PC-9 (cell line): ENCODE measurements around the gene GMDS. TPM values are rescaled to one million over a fixed set of nuclear protein-coding genes. Genes with fewer than 3 reads are reported as not detected.

Experiments
- BruUV-seq: library from RNA; stranded (reverse); fragments of 400-500 nt; replicated peaks from 2 replicates; lab custom pipeline; 2021; lab: Mats Ljungman, UMichigan
- CTCF ChIA-PET: fragments of 300-600 bp; sonication (Branson Sonifier 250); formaldehyde crosslinking; loops from one replicate; lab custom pipeline; 2022; ENCODE audit warnings: antibody characterized with exemption; lab: Charles Lee
- POLR2A ChIA-PET: fragments of 300-600 bp; sonication (Branson Sonifier 250); formaldehyde crosslinking; loops from one replicate; lab custom pipeline; 2022; ENCODE audit warnings: antibody characterized with exemption; ENCODE audit not compliant: unreplicated experiment; lab: Charles Lee
- DNase-seq, 2 experiments: peaks; one replicate each; pipeline versions ENCODE4 v3.0.0 to v3.0.0-alpha.2; 2015 to 2022; ENCODE audit warnings: mixed read lengths in 1 of 2
- H2AFZ ChIP-seq: fragments of 200-600 bp; sonication (generic); 2 replicates; pipeline ENCODE4 v1.8.1; 2017; ENCODE audit warnings: antibody characterized with exemption
- H3F3A ChIP-seq: fragments of 200-600 bp; sonication (generic); 2 replicates; pipeline ENCODE4 v1.8.1; 2017; ENCODE audit warnings: antibody characterized with exemption, mild to moderate bottlenecking, low read depth; ENCODE audit not compliant: insufficient read depth
- H3K27ac ChIP-seq: fragments of 200-600 bp; sonication (generic); 2 replicates; pipeline ENCODE4 v1.6.1; 2016; ENCODE audit warnings: mixed run types
- H3K27me3 ChIP-seq: fragments of 200-600 bp; sonication (generic); 2 replicates; pipeline ENCODE4 v1.6.1; 2016; ENCODE audit warnings: low read depth, mixed run types; ENCODE audit not compliant: insufficient read depth
- H3K36me3 ChIP-seq: fragments of 200-600 bp; sonication (generic); 2 replicates; pipeline ENCODE4 v1.6.1; 2016; ENCODE audit warnings: low read depth, mixed run types
- H3K4me1 ChIP-seq: fragments of 200-600 bp; sonication (generic); replicated peaks from 2 replicates; pipeline ENCODE4 v1.6.1; 2016; ENCODE audit warnings: mixed run types; ENCODE audit not compliant: insufficient read depth
- H3K4me2 ChIP-seq: fragments of 200-600 bp; sonication (generic); 2 replicates; pipeline ENCODE4 v1.6.1; 2017; ENCODE audit warnings: mixed run types
- H3K4me3 ChIP-seq: fragments of 200-600 bp; sonication (generic); 2 replicates; pipeline ENCODE4 v1.6.1; 2016; ENCODE audit warnings: mixed run types
- H3K79me2 ChIP-seq: fragments of 200-600 bp; sonication (generic); 2 replicates; pipeline ENCODE4 v1.6.1; 2017; ENCODE audit warnings: low read depth, mixed run types
- H3K9me2 ChIP-seq: fragments of 200-600 bp; sonication (generic); 2 replicates; pipeline ENCODE4 v1.8.1; 2017; ENCODE audit warnings: mild to moderate bottlenecking; ENCODE audit not compliant: insufficient read depth
- H3K9me3 ChIP-seq: fragments of 200-600 bp; sonication (generic); 2 replicates; pipeline ENCODE4 v1.8.1; 2016; ENCODE audit warnings: low read depth; ENCODE audit not compliant: insufficient read depth
- H4K20me1 ChIP-seq: fragments of 200-600 bp; sonication (generic); 2 replicates; pipeline ENCODE4 v1.8.1; 2017; ENCODE audit not compliant: insufficient read depth
- CTCF ChIP-seq: fragments of 200-600 bp; sonication (generic); conservative IDR thresholded peaks from 2 replicates; pipeline ENCODE4 v1.6.1; 2017; ENCODE audit warnings: mixed run types, antibody characterized with exemption, mild to moderate bottlenecking, moderate library complexity
- EZH2 ChIP-seq: fragments of 200-600 bp; sonication (generic); IDR thresholded peaks from 2 replicates; pipeline ENCODE4 v1.8.0; 2017; ENCODE audit warnings: antibody characterized with exemption, low read depth
- intact Hi-C: fragments of 100-400 bp; cut with micrococcal nuclease; formaldehyde crosslinking; loops from one replicate; pipeline ENCODE4 v1.10.0; 2022; ENCODE audit not compliant: unreplicated experiment
- total RNA-seq: library from RNA; stranded (reverse); gene quantifications from 2 replicates; pipeline ENCODE4 v1.2.3, GENCODE V29; 2021

The GMDS gene
- total RNA-seq, 1 experiment from 2014 or later: 30.1 TPM

GRCh38 chr6:1963596-1963995 is 281.8 kb downstream of the GMDS start:
- no peaks in the 10 kb centered on the region for H3K4me1 ChIP-seq
- H4K20me1 ChIP-seq: no peaks in the 10 kb centered on the region; the same call in 1 of the 2 replicates
- intact Hi-C loops: no loop called here
- no peak overlapping the region for H2AFZ ChIP-seq
- TF ChIP-seq EZH2 (no peak), CTCF (no peak)
- H3K27me3 ChIP-seq: no peaks in the 10 kb centered on the region
- H3K4me3 ChIP-seq: no peak overlapping the region
- H3F3A ChIP-seq: no peaks in the 10 kb centered on the region
- H3K27ac ChIP-seq: no peak overlapping the region
- BruUV-seq: no TSS peak
- no peak overlapping the region for H3K4me2 ChIP-seq
- no peak for DNase-seq
- no peaks in the 10 kb centered on the region for H3K36me3 ChIP-seq
- POLR2A ChIA-PET: no interaction called here
- H3K9me3 ChIP-seq: no peaks in the 10 kb centered on the region
- no peaks in the 10 kb centered on the region for H3K9me2 ChIP-seq
- CTCF ChIA-PET: no interaction called here
- H3K79me2 ChIP-seq: no peaks in the 10 kb centered on the region

- TF ChIP-seq CTCF: no peak
- no peak for TF ChIP-seq EZH2
- Histone ChIP-seq H3K27ac (no peak overlapping the region), H3K9me3 (no peaks in the 10 kb centered on the region), H3K79me2 (no peaks in the 10 kb centered on the region), H3K36me3 (no peaks in the 10 kb centered on the region), H3K9me2 (no peaks in the 10 kb centered on the region), H3K4me1 (no peaks in the 10 kb centered on the region), H3K4me3 (no peak overlapping the region), H3F3A (no peaks in the 10 kb centered on the region), H3K27me3 (no peaks in the 10 kb centered on the region), H3K4me2 (no peak overlapping the region), H2AFZ (no peak overlapping the region), H4K20me1 (no peaks in the 10 kb centered on the region; the same call in 1 of the 2 replicates)
- intact Hi-C loops: no loop called here
- POLR2A ChIA-PET: no interaction called here
- DNase-seq: no peak
- no TSS peak for BruUV-seq
- CTCF ChIA-PET: no interaction called here
Measured at GRCh38 chr6:1962201-1962600, 283.2 kb downstream of the GMDS start.

GRCh38 chr6:1960486-1961142 is 284.8 kb downstream of the GMDS start:
- Histone ChIP-seq H3K4me1 (no peaks in the 10 kb centered on the region), H3K27me3 (no peaks in the 10 kb centered on the region), H2AFZ (no peak overlapping the region), H3K9me2 (no peaks in the 10 kb centered on the region), H3K36me3 (no peaks in the 10 kb centered on the region), H4K20me1 (no peaks in the 10 kb centered on the region; the same call in 1 of the 2 replicates), H3K4me2 (no peak overlapping the region), H3K79me2 (no peaks in the 10 kb centered on the region), H3K4me3 (no peak overlapping the region), H3F3A (no peaks in the 10 kb centered on the region), H3K27ac (no peak overlapping the region), H3K9me3 (no peaks in the 10 kb centered on the region)
- TF ChIP-seq CTCF: no peak
- no peak for TF ChIP-seq EZH2
- ChIA-PET CTCF (no interaction called here), POLR2A (no interaction called here)
- no peak for DNase-seq
- intact Hi-C loops: no loop called here
- no TSS peak for BruUV-seq
